Karpas-422 (cell line): ENCODE measurements around the gene PTPRG. TPM values are rescaled to one million over a fixed set of nuclear protein-coding genes. Genes with fewer than 3 reads are reported as not detected.
"Not testable (repeated sequence)": the region's sequence is repeated elsewhere in the genome, so short reads cannot be mapped to it uniquely, and the experiment has no call there.

Experiments used
- DNase-seq: peaks from one replicate; pipeline ENCODE4 v3.0.0-alpha.2; 2015
- H2AFZ ChIP-seq: fragments of 200-600 bp; sonication (generic); 2 replicates; pipeline ENCODE4 v1.6.1; 2014; ENCODE audit warnings: antibody characterized with exemption, low read length, mixed read lengths
- H3K27ac ChIP-seq: fragments of 200-600 bp; sonication (generic); 2 replicates; pipeline ENCODE4 v1.5.1; 2014; ENCODE audit warnings: mild to moderate bottlenecking, low read length, moderate library complexity
- H3K27me3 ChIP-seq: fragments of 200-600 bp; sonication (generic); 2 replicates; pipeline ENCODE4 v1.6.1; 2014; ENCODE audit warnings: low read length, mixed read lengths
- H3K36me3 ChIP-seq: fragments of 200-600 bp; sonication (generic); 2 replicates; pipeline ENCODE4 v1.6.1; 2014; ENCODE audit warnings: low read length, mixed read lengths; ENCODE audit not compliant: insufficient read depth
- H3K4me1 ChIP-seq: fragments of 200-600 bp; sonication (generic); 2 replicates; pipeline ENCODE4 v1.6.1; 2014; ENCODE audit warnings: mild to moderate bottlenecking, low read length, mixed read lengths
- H3K4me2 ChIP-seq: fragments of 200-600 bp; sonication (generic); 2 replicates; pipeline ENCODE4 v1.6.1; 2014; ENCODE audit warnings: low read length, low read depth, mild to moderate bottlenecking; ENCODE audit not compliant: poor library complexity, severe bottlenecking
- H3K4me3 ChIP-seq: fragments of 200-600 bp; sonication (generic); 2 replicates; pipeline ENCODE4 v1.5.1; 2014; ENCODE audit warnings: mild to moderate bottlenecking, antibody characterized with exemption, low read length, mixed read lengths
- H3K79me2 ChIP-seq: fragments of 200-600 bp; sonication (generic); 2 replicates; pipeline ENCODE4 v1.6.1; 2014; ENCODE audit warnings: mild to moderate bottlenecking, low read length, mixed read lengths
- H3K9ac ChIP-seq: fragments of 200-600 bp; sonication (generic); 2 replicates; pipeline ENCODE4 v1.6.0; 2014; ENCODE audit warnings: low read length
- H3K9me2 ChIP-seq: fragments of 200-600 bp; sonication (generic), shearing (Covaris generic); replicated peaks from 2 replicates; pipeline ENCODE4 v1.6.0; 2014; ENCODE audit warnings: mild to moderate bottlenecking, low read length, moderate library complexity; ENCODE audit not compliant: insufficient read depth
- H3K9me3 ChIP-seq: fragments of 300-700, 200-600 bp; sonication (generic); 2 replicates; pipeline ENCODE4 v1.6.1; 2014; ENCODE audit warnings: low read length, mixed read lengths
- H4K20me1 ChIP-seq: fragments of 200-600 bp; sonication (generic); 2 replicates; pipeline ENCODE4 v1.6.1; 2014; ENCODE audit warnings: mild to moderate bottlenecking, antibody characterized with exemption, low read length, low read depth; ENCODE audit not compliant: insufficient read depth
- total RNA-seq: library from RNA; depleted of rRNA; stranded (reverse); fragments of >200 nt; shearing (Covaris generic); gene quantifications from 2 replicates; pipeline ENCODE4 v1.2.3, GENCODE V29; 2014; ENCODE audit warnings: low replicate concordance

Gene PTPRG
- total RNA-seq, 1 experiment from 2014 or later, result not detected

DNA sequence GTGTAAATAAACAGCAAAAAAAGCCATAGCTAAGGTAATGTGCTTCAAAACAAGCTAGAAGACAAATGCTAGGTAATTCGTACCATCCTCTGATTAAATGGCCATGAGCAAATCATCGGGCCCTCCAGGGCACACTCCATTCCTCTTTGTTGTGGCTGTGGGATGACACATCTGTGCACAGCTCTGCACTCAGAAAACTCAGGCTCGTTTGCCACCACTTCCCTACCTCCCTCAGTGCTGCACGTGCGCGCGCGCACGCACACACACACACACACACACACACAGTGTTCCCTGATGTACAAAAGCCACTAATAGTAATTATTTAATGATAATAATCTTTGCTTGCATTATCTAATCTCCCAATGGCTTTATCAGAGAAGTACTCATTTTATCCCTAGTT lies 475.4 kb downstream of the PTPRG start:
- Histone ChIP-seq H3K4me1 (peaks cover 34% of the 10 kb centered on the region), H3K9me3 (no peaks in the 10 kb centered on the region), H3K9ac (no peak overlapping the region), H3K79me2 (no peaks in the 10 kb centered on the region), H3K4me2 (no peak overlapping the region), H3K4me3 (no peak overlapping the region), H4K20me1 (no peaks in the 10 kb centered on the region), H3K9me2 (no peaks in the 10 kb centered on the region), H2AFZ (no peak overlapping the region), H3K36me3 (no peaks in the 10 kb centered on the region), H3K27ac (no peak overlapping the region), H3K27me3 (no peaks in the 10 kb centered on the region)
- DNase-seq, result no peak

- peaks cover 25% of the 10 kb centered on the region for H3K4me1 ChIP-seq
- not testable (repeated sequence) for H3K36me3 ChIP-seq, H2AFZ ChIP-seq, H3K9ac ChIP-seq, H3K27me3 ChIP-seq, H3K9me3 ChIP-seq, H4K20me1 ChIP-seq, H3K4me3 ChIP-seq, DNase-seq, H3K9me2 ChIP-seq, H3K79me2 ChIP-seq, H3K27ac ChIP-seq
- H3K4me2 ChIP-seq, result peak overlapping the region; percentile 4
Measured at GRCh38 chr3:62038798-62039197, 477.4 kb downstream of the PTPRG start.

GRCh38 chr3:62039586-62039985 lies 478.2 kb downstream of the PTPRG start:
- Histone ChIP-seq H3K27ac (no peak overlapping the region), H3K36me3 (no peaks in the 10 kb centered on the region), H3K4me3 (no peak overlapping the region), H3K27me3 (no peaks in the 10 kb centered on the region), H4K20me1 (no peaks in the 10 kb centered on the region), H3K9me2 (no peaks in the 10 kb centered on the region), H2AFZ (no peak overlapping the region), H3K9me3 (no peaks in the 10 kb centered on the region), H3K9ac (no peak overlapping the region), H3K79me2 (no peaks in the 10 kb centered on the region), H3K4me1 (peaks cover 21% of the 10 kb centered on the region), H3K4me2 (no peak overlapping the region)
- DNase-seq, result no peak

DNA sequence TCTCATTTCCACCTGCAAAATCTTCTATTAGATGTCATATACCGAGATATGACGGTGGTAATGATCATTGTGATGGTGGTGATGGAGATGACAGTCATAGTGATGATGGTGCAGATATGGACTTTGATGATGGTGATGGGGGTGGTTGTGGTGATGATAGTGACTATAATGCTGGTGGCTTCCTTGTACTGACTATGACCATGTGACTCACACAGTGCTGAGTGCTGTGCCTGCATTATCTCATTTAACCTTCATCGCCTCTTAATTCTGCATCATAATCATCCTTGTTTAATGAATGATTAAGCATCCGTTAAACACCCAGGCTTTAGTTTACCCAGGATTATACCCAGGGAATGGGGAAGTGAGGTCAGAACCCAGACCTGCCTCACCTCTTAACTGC lies 480.3 kb downstream of the PTPRG start:
- H3K4me2 ChIP-seq, result no peak overlapping the region

GRCh38 chr3:62044874-62045411 lies 483.6 kb downstream of the PTPRG start:
- Histone ChIP-seq H3K79me2 (no peaks in the 10 kb centered on the region), H4K20me1 (no peaks in the 10 kb centered on the region), H3K9me3 (no peaks in the 10 kb centered on the region), H3K27me3 (no peaks in the 10 kb centered on the region), H3K36me3 (no peaks in the 10 kb centered on the region), H3K4me3 (no peak overlapping the region), H2AFZ (no peak overlapping the region), H3K9me2 (no peaks in the 10 kb centered on the region), H3K4me2 (no peak overlapping the region), H3K9ac (no peak overlapping the region), H3K4me1 (peaks cover 18% of the 10 kb centered on the region), H3K27ac (no peak overlapping the region)
- DNase-seq, result no peak

More for the DNA sequence above, 480.3 kb downstream of the PTPRG start:
- Histone ChIP-seq H3K79me2 (no peaks in the 10 kb centered on the region), H3K27me3 (no peaks in the 10 kb centered on the region), H3K36me3 (no peaks in the 10 kb centered on the region), H3K4me1 (peaks cover 25% of the 10 kb centered on the region), H3K9me3 (no peaks in the 10 kb centered on the region), H3K27ac (no peak overlapping the region), H4K20me1 (no peaks in the 10 kb centered on the region), H3K9ac (no peak overlapping the region), H3K4me3 (no peak overlapping the region), H2AFZ (no peak overlapping the region), H3K9me2 (no peaks in the 10 kb centered on the region)
- DNase-seq, result no peak

DNA sequence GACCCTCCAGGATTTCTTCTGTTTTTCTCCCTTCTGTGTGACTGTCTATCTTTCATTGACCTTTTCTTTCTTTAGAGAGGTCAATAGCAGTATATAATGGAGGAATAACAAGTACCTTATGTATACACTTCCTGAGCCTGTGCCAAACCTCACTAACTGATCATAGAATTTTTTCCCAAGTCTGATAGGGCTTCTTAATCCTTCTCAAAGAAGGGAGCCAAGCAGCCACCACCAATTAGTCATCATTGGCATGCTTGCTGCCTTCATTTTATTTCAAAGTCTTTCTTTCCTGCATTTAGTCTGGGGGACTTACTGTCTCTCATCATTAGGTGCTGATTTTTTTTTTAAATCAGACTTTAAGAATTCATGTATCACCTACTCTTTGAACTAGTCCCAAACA lies 485.0 kb downstream of the PTPRG start:
- H3K79me2 ChIP-seq, result no peaks in the 10 kb centered on the region
- H2AFZ ChIP-seq, result no peak overlapping the region
- no peak overlapping the region for H3K9ac ChIP-seq
- H3K9me2 ChIP-seq, result no peaks in the 10 kb centered on the region
- peaks cover 17% of the 10 kb centered on the region for H3K4me1 ChIP-seq
- no peaks in the 10 kb centered on the region for H4K20me1 ChIP-seq
- H3K36me3 ChIP-seq, result no peaks in the 10 kb centered on the region
- no peaks in the 10 kb centered on the region for H3K9me3 ChIP-seq
- no peak for DNase-seq
- no peak overlapping the region for H3K4me2 ChIP-seq
- H3K27me3 ChIP-seq, result no peaks in the 10 kb centered on the region
- no peak overlapping the region for H3K27ac ChIP-seq
- no peak overlapping the region for H3K4me3 ChIP-seq

GRCh38 chr3:62048577-62048976 lies 487.2 kb downstream of the PTPRG start:
- DNase-seq, result no peak
- Histone ChIP-seq H3K79me2 (no peaks in the 10 kb centered on the region), H2AFZ (no peak overlapping the region), H3K4me1 (0 out of 2 replicates have a peak, but pooled peaks cover 3% of the 10 kb centered on the region), H3K9me3 (no peaks in the 10 kb centered on the region), H3K4me2 (no peak overlapping the region), H3K4me3 (no peak overlapping the region), H3K9me2 (no peaks in the 10 kb centered on the region), H4K20me1 (no peaks in the 10 kb centered on the region), H3K9ac (no peak overlapping the region), H3K36me3 (no peaks in the 10 kb centered on the region), H3K27ac (no peak overlapping the region), H3K27me3 (no peaks in the 10 kb centered on the region)

GRCh38 chr3:62049033-62049432 lies 487.7 kb downstream of the PTPRG start:
- Histone ChIP-seq H2AFZ (no peak overlapping the region), H3K9me2 (no peaks in the 10 kb centered on the region), H3K36me3 (no peaks in the 10 kb centered on the region), H3K27me3 (no peaks in the 10 kb centered on the region), H4K20me1 (no peaks in the 10 kb centered on the region), H3K4me1 (0 out of 2 replicates have a peak, but pooled peaks cover 3% of the 10 kb centered on the region), H3K27ac (no peak overlapping the region), H3K9ac (no peak overlapping the region), H3K4me2 (no peak overlapping the region), H3K79me2 (no peaks in the 10 kb centered on the region), H3K4me3 (no peak overlapping the region), H3K9me3 (no peaks in the 10 kb centered on the region)
- DNase-seq, result no peak

DNA sequence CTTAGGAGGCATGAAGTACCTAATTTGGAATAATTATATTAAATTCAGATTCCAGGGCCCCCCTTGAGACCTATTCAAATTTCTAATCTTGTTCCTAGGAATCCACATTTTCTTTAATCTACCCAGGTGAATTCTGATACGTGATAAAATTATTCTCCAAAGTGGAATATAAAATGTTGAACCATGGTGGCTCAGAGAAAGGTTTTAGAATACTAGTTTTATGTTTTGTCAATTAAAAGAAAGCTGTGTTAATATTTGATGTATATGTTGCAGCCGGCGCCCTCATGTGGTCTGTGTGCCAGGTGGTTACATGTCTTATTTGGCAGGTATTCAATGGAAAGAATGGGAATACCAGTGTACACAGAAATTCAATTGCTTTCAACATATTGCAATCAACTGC lies 490.1 kb downstream of the PTPRG start:
- H3K27me3 ChIP-seq, result no peaks in the 10 kb centered on the region
- H3K4me2 ChIP-seq, result no peak overlapping the region
- peak; percentile 55 for DNase-seq
- H3K4me3 ChIP-seq, result no peak overlapping the region
- H3K9me3 ChIP-seq, result no peaks in the 10 kb centered on the region
- no peaks in the 10 kb centered on the region for H3K79me2 ChIP-seq
- no peaks in the 10 kb centered on the region for H3K4me1 ChIP-seq
- no peak overlapping the region for H2AFZ ChIP-seq
- no peaks in the 10 kb centered on the region for H3K9me2 ChIP-seq
- H3K27ac ChIP-seq, result no peak overlapping the region
- no peaks in the 10 kb centered on the region for H4K20me1 ChIP-seq
- no peak overlapping the region for H3K9ac ChIP-seq
- no peaks in the 10 kb centered on the region for H3K36me3 ChIP-seq
